ENCODE measurements around the gene CSTB. TPM values are rescaled to one million over a fixed set of nuclear protein-coding genes. Genes with fewer than 3 reads are reported as not detected.

CSTB gene, protein sequence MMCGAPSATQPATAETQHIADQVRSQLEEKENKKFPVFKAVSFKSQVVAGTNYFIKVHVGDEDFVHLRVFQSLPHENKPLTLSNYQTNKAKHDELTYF
- total RNA-seq (14.0 and 15.6 TPM in 2 replicates), polyA plus RNA-seq (9.3 and 28.3 TPM in 2 replicates), polyA minus RNA-seq (6.8 and 9.6 TPM in 2 replicates)
- 3.5 TPM for total RNA-seq (2013)

DNA sequence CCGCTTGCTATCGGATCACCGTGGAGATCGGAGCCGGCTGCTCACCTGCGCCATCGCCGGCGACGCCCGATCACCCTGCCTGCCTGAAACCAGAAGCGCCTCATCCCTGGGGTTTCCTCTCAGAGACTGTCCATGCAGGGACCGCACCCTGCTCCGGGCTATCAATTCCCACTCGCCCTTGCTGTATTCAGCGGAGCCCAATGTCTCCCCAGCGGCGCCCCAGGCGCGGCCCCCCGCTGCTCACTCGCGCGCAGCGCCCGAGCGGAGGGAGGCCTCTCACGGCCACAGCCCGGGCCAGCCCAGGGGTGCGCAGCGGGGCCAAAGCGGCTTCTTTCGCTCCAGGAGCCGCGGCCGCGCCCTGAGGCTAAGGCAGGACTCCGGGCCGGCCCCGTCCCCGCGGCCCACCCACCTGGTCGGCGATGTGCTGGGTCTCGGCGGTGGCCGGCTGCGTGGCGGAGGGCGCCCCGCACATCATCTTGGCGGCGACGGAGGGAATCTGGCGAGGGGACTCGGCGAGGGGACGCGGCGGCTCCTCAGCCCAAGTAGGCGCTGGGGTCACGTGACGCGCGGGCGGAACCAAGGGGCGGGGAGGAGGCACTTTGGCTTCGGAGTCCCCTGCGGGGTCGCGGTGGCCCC lies at the start of gene CSTB:
Gene CSTB (minus strand): TSS at position 514 of the 636 bp plus-strand sequence. CDS start 39 bp downstream, at position 475.
- peaks cover 28% of the 10 kb centered on the region for H3K4me1 Mint-ChIP-seq
- ATAC-seq (ENCODE audit: low read depth) (peak; percentile 78), DNase-seq (peak; percentile 83)
- ChIA-PET POLR2A (no interaction called here), CTCF (no interaction called here)
- peaks cover 12% of the 10 kb centered on the region for H4K20me1 ChIP-seq (ENCODE audit: control insufficient read depth, insufficient read depth, low read length, poor library complexity, severe bottlenecking)
- H3K27ac Mint-ChIP-seq: peak within 1 kb of the TSS; percentile 83
- H2AFZ ChIP-seq (ENCODE audit: insufficient read depth, low read depth, low read length, poor library complexity, severe bottlenecking): peak within 1 kb of the TSS; percentile 90
- WGBS (ENCODE audit: insufficient coverage): 2% methylated on average over 71 of the region's 71 CpGs
- no peaks in the 10 kb centered on the region for H3K27me3 ChIP-seq (replicated peaks in 1 of 4; ENCODE audit: control extremely low read depth in 1 of 4, control insufficient read depth in 3 of 4, insufficient read depth in 4 of 4, low read length in 3 of 4)
- peaks cover 10 to 14% of the 10 kb centered on the region in 2 donors for H3K4me1 ChIP-seq (ENCODE audit: control insufficient read depth in 2 of 2, insufficient read depth in 2 of 2, low read length in 2 of 2)
- peak within 1 kb of the TSS in 1 of 2 donors; percentile 76 for H3K27ac ChIP-seq (ENCODE audit: low read length in 2 of 2)
- H3K9me3 Mint-ChIP-seq (ENCODE audit: insufficient read depth): no peaks in the 10 kb centered on the region
- peaks cover 0 to 12% of the 10 kb centered on the region in 2 experiments for H3K36me3 ChIP-seq (replicated peaks in 1 of 2; ENCODE audit: control extremely low read depth in 1 of 2, control insufficient read depth in 1 of 2, extremely low read depth in 1 of 2, insufficient read depth in 2 of 2, low read length in 1 of 2)
- H3K9ac ChIP-seq (ENCODE audit: low read length): peak within 1 kb of the TSS; percentile 72
- TF ChIP-seq, protein P1, sequence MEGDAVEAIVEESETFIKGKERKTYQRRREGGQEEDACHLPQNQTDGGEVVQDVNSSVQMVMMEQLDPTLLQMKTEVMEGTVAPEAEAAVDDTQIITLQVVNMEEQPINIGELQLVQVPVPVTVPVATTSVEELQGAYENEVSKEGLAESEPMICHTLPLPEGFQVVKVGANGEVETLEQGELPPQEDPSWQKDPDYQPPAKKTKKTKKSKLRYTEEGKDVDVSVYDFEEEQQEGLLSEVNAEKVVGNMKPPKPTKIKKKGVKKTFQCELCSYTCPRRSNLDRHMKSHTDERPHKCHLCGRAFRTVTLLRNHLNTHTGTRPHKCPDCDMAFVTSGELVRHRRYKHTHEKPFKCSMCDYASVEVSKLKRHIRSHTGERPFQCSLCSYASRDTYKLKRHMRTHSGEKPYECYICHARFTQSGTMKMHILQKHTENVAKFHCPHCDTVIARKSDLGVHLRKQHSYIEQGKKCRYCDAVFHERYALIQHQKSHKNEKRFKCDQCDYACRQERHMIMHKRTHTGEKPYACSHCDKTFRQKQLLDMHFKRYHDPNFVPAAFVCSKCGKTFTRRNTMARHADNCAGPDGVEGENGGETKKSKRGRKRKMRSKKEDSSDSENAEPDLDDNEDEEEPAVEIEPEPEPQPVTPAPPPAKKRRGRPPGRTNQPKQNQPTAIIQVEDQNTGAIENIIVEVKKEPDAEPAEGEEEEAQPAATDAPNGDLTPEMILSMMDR (IDR thresholded peaks at IDR 0.05): no peak
- TF ChIP-seq EZH2 (IDR thresholded peaks at IDR 0.05; ENCODE audit: borderline replicate concordance, insufficient read depth, low read depth, low read length, poor library complexity, severe bottlenecking): no peak
- H3K4me2 ChIP-seq (replicated peaks; ENCODE audit: low read depth, low read length, poor library complexity, severe bottlenecking): peak within 1 kb of the TSS; percentile 86
- intact Hi-C loops (cut with micrococcal nuclease): loop anchor here (1.0 kb wide), 1 partner anchor 13 kb away; the partner anchor contains the start of gene RRP1
- peak within 1 kb of the TSS; percentile 43 to 87 (median 59) for H3K4me3 ChIP-seq (ENCODE audit: control extremely low read depth in 1 of 5, extremely low read depth in 1 of 5, insufficient read depth in 1 of 5, low read depth in 2 of 5, low read length in 4 of 5)
- peaks cover 0 to 6% (median 0%) of the 10 kb centered on the region in 3 donors for H3K9me3 ChIP-seq (ENCODE audit: control extremely low read depth in 1 of 3, control insufficient read depth in 2 of 3, insufficient read depth in 1 of 3, low read length in 2 of 3)
- peak within 1 kb of the TSS; percentile 92 for H3K4me3 Mint-ChIP-seq
- H3K79me2 ChIP-seq (ENCODE audit: control insufficient read depth, insufficient read depth, low read length): peaks cover 3% of the 10 kb centered on the region
- no peaks in the 10 kb centered on the region for H3K27me3 Mint-ChIP-seq

Data from B cell (primary cell).